Activated CD4-positive, alpha-beta T cell treated with anti-CD3 and anti-CD28 coated beads, Interleukin-2, amount 10 ng/mL, durations not matched to agents 24 days and 14 days (primary cell): ENCODE measurements around the gene SLC7A14. TPM values are rescaled to one million over a fixed set of nuclear protein-coding genes. Genes with fewer than 3 reads are reported as not detected.

Experiments
- DNase-seq: peaks from one replicate; pipeline ENCODE4 v3.0.0; 2022
- H3K27ac Mint-ChIP-seq: one replicate; pipeline ENCODE4 v1.8.0; 2022; ENCODE audit warnings: mild to moderate bottlenecking, mixed read lengths
- H3K27me3 Mint-ChIP-seq: one replicate; pipeline ENCODE4 v1.8.0; 2022; ENCODE audit warnings: mixed read lengths
- H3K36me3 Mint-ChIP-seq: one replicate; pipeline ENCODE4 v1.8.0; 2022; ENCODE audit warnings: low read depth, mild to moderate bottlenecking, mixed read lengths
- H3K4me1 Mint-ChIP-seq: one replicate; pipeline ENCODE4 v1.8.0; 2021; ENCODE audit warnings: mixed read lengths
- H3K4me3 Mint-ChIP-seq: one replicate; pipeline ENCODE4 v1.8.0; 2022; ENCODE audit warnings: mild to moderate bottlenecking, moderate library complexity, mixed read lengths
- H3K9me3 Mint-ChIP-seq: one replicate; pipeline ENCODE4 v1.8.0; 2021; ENCODE audit warnings: mixed read lengths
- intact Hi-C: fragments of 100-400 bp; cut with micrococcal nuclease; formaldehyde crosslinking; loops from one replicate; pipeline ENCODE4 v1.15.1; 2023
- total RNA-seq: library from RNA; stranded (reverse); gene quantifications from 2 replicates; pipeline ENCODE4 v1.2.3, GENCODE V29; 2022

The SLC7A14 gene
- total RNA-seq, 1 donor from 2014 or later = not detected

GRCh38 chr3:170450039-170450438 lies 135.8 kb downstream of the SLC7A14 start:
- DNase-seq = no peak
- H3K4me1 Mint-ChIP-seq = no peaks in the 10 kb centered on the region
- H3K4me3 Mint-ChIP-seq = no peak overlapping the region
- H3K36me3 Mint-ChIP-seq = no peaks in the 10 kb centered on the region
- intact Hi-C loops = no loop called here
- H3K27ac Mint-ChIP-seq = no peak overlapping the region
- H3K9me3 Mint-ChIP-seq = no peaks in the 10 kb centered on the region
- H3K27me3 Mint-ChIP-seq = peaks cover 12% of the 10 kb centered on the region

- Mint-ChIP-seq H3K4me1 (no peaks in the 10 kb centered on the region), H3K9me3 (no peaks in the 10 kb centered on the region), H3K27me3 (peaks cover 11% of the 10 kb centered on the region), H3K4me3 (no peak overlapping the region), H3K36me3 (no peaks in the 10 kb centered on the region), H3K27ac (no peak overlapping the region)
- intact Hi-C loops = no loop called here
- DNase-seq = no peak
These were observed 137.3 kb downstream of the SLC7A14 start for GRCh38 chr3:170448584-170448983.

- H3K4me1 Mint-ChIP-seq = peaks cover 2% of the 10 kb centered on the region
- DNase-seq = no peak
- no peaks in the 10 kb centered on the region for H3K36me3 Mint-ChIP-seq
- no peaks in the 10 kb centered on the region for H3K9me3 Mint-ChIP-seq
- peaks cover 18% of the 10 kb centered on the region for H3K27me3 Mint-ChIP-seq
- intact Hi-C loops = no loop called here
- no peak overlapping the region for H3K4me3 Mint-ChIP-seq
- H3K27ac Mint-ChIP-seq = no peak overlapping the region
These were observed 142.4 kb downstream of the SLC7A14 start for GRCh38 chr3:170443457-170443856.

- intact Hi-C loops = no loop called here
- H3K36me3 Mint-ChIP-seq = no peaks in the 10 kb centered on the region
- H3K27me3 Mint-ChIP-seq = peaks cover 19% of the 10 kb centered on the region
- no peaks in the 10 kb centered on the region for H3K9me3 Mint-ChIP-seq
- no peak for DNase-seq
- peaks cover 2% of the 10 kb centered on the region for H3K4me1 Mint-ChIP-seq
- H3K27ac Mint-ChIP-seq = no peak overlapping the region
- H3K4me3 Mint-ChIP-seq = no peak overlapping the region
These were observed 142.9 kb downstream of the SLC7A14 start for GRCh38 chr3:170442947-170443346.

- Mint-ChIP-seq H3K4me1 (peaks cover 5% of the 10 kb centered on the region), H3K9me3 (no peaks in the 10 kb centered on the region), H3K4me3 (no peak overlapping the region), H3K36me3 (no peaks in the 10 kb centered on the region), H3K27me3 (peaks cover 17% of the 10 kb centered on the region), H3K27ac (no peak overlapping the region)
- intact Hi-C loops = no loop called here
- DNase-seq = no peak
These were observed 144.5 kb downstream of the SLC7A14 start for GRCh38 chr3:170441412-170441811.

GRCh38 chr3:170440344-170440743 lies 145.5 kb downstream of the SLC7A14 start:
- peaks cover 17% of the 10 kb centered on the region for H3K27me3 Mint-ChIP-seq
- intact Hi-C loops = no loop called here

GRCh38 chr3:170438836-170439235 lies 147.0 kb downstream of the SLC7A14 start:
- no peaks in the 10 kb centered on the region for H3K36me3 Mint-ChIP-seq
- H3K9me3 Mint-ChIP-seq = no peaks in the 10 kb centered on the region
- peaks cover 16% of the 10 kb centered on the region for H3K27me3 Mint-ChIP-seq
- H3K4me3 Mint-ChIP-seq = no peak overlapping the region
- H3K4me1 Mint-ChIP-seq = peaks cover 5% of the 10 kb centered on the region
- intact Hi-C loops = no loop called here
- no peak for DNase-seq
- H3K27ac Mint-ChIP-seq = no peak overlapping the region

More at GRCh38 chr3:170440344-170440743, 145.5 kb downstream of the SLC7A14 start:
- H3K9me3 Mint-ChIP-seq = no peaks in the 10 kb centered on the region
- H3K4me1 Mint-ChIP-seq = peaks cover 5% of the 10 kb centered on the region
- H3K4me3 Mint-ChIP-seq = no peak overlapping the region
- H3K27ac Mint-ChIP-seq = no peak overlapping the region
- no peaks in the 10 kb centered on the region for H3K36me3 Mint-ChIP-seq
- no peak for DNase-seq

- intact Hi-C loops = no loop called here
- H3K9me3 Mint-ChIP-seq = no peaks in the 10 kb centered on the region
- H3K36me3 Mint-ChIP-seq = no peaks in the 10 kb centered on the region
- no peak for DNase-seq
- no peak overlapping the region for H3K27ac Mint-ChIP-seq
- peaks cover 14% of the 10 kb centered on the region for H3K27me3 Mint-ChIP-seq
- H3K4me1 Mint-ChIP-seq = peaks cover 5% of the 10 kb centered on the region
- no peak overlapping the region for H3K4me3 Mint-ChIP-seq
These were observed 148.0 kb downstream of the SLC7A14 start for GRCh38 chr3:170437696-170438407.

- Mint-ChIP-seq H3K4me1 (peaks cover 5% of the 10 kb centered on the region), H3K9me3 (no peaks in the 10 kb centered on the region), H3K27ac (no peak overlapping the region), H3K4me3 (no peak overlapping the region), H3K36me3 (no peaks in the 10 kb centered on the region), H3K27me3 (peaks cover 10% of the 10 kb centered on the region)
- DNase-seq = no peak
- intact Hi-C loops = no loop called here
These were observed 148.7 kb downstream of the SLC7A14 start for GRCh38 chr3:170437176-170437575.

- no peak overlapping the region for H3K27ac Mint-ChIP-seq
- no peaks in the 10 kb centered on the region for H3K36me3 Mint-ChIP-seq
- H3K27me3 Mint-ChIP-seq = peaks cover 12% of the 10 kb centered on the region
- no peak for DNase-seq
- intact Hi-C loops = no loop called here
- H3K9me3 Mint-ChIP-seq = no peaks in the 10 kb centered on the region
- peaks cover 5% of the 10 kb centered on the region for H3K4me1 Mint-ChIP-seq
- H3K4me3 Mint-ChIP-seq = no peak overlapping the region
These were observed 149.2 kb downstream of the SLC7A14 start for GRCh38 chr3:170436697-170437096.

GRCh38 chr3:170432416-170432815 lies 153.5 kb downstream of the SLC7A14 start:
- Mint-ChIP-seq H3K9me3 (no peaks in the 10 kb centered on the region), H3K36me3 (no peaks in the 10 kb centered on the region), H3K27ac (no peak overlapping the region), H3K27me3 (peaks cover 7% of the 10 kb centered on the region), H3K4me3 (no peak overlapping the region), H3K4me1 (peaks cover 15% of the 10 kb centered on the region)
- no peak for DNase-seq
- intact Hi-C loops = no loop called here

- Mint-ChIP-seq H3K4me1 (peaks cover 11% of the 10 kb centered on the region), H3K27ac (no peak overlapping the region), H3K4me3 (no peak overlapping the region), H3K27me3 (peaks cover 7% of the 10 kb centered on the region), H3K9me3 (no peaks in the 10 kb centered on the region), H3K36me3 (no peaks in the 10 kb centered on the region)
- no peak for DNase-seq
- intact Hi-C loops = no loop called here
These were observed 154.8 kb downstream of the SLC7A14 start for GRCh38 chr3:170431054-170431453.

GRCh38 chr3:170429050-170429449 lies 156.8 kb downstream of the SLC7A14 start:
- Mint-ChIP-seq H3K27ac (no peak overlapping the region), H3K9me3 (no peaks in the 10 kb centered on the region), H3K27me3 (peaks cover 7% of the 10 kb centered on the region), H3K4me3 (no peak overlapping the region), H3K4me1 (peaks cover 11% of the 10 kb centered on the region), H3K36me3 (no peaks in the 10 kb centered on the region)
- DNase-seq = no peak
- intact Hi-C loops = loop anchor here (2.0 kb wide), 1 partner anchor 144 kb away; no protein-coding TSS in a partner anchor

GRCh38 chr3:170428095-170428494 lies 157.8 kb downstream of the SLC7A14 start:
- no peak for DNase-seq
- no peaks in the 10 kb centered on the region for H3K9me3 Mint-ChIP-seq
- peaks cover 9% of the 10 kb centered on the region for H3K27me3 Mint-ChIP-seq
- intact Hi-C loops = loop anchor here (2.0 kb wide), 1 partner anchor 145 kb away; no protein-coding TSS in a partner anchor
- no peaks in the 10 kb centered on the region for H3K36me3 Mint-ChIP-seq
- H3K4me1 Mint-ChIP-seq = peaks cover 11% of the 10 kb centered on the region
- no peak overlapping the region for H3K4me3 Mint-ChIP-seq
- H3K27ac Mint-ChIP-seq = no peak overlapping the region
